Smooth muscle cell (in vitro differentiated cells): ENCODE measurements around the gene C6orf47. TPM values are rescaled to one million over a fixed set of nuclear protein-coding genes. Genes with fewer than 3 reads are reported as not detected.
A peak's percentile ranks its signal among the peaks of the same experiment; 100 is the strongest.

Source experiments
- DNase-seq: peaks from one replicate; lab custom pipeline; 2025; ENCODE audit not compliant: unreplicated experiment; lab: John Stamatoyannopoulos, UW
- H2AFZ ChIP-seq: fragments of 200-600 bp; sonication (generic); 2 replicates; pipeline ENCODE4 v1.6.0; 2016; ENCODE audit warnings: antibody characterized with exemption, low read depth, mild to moderate bottlenecking
- H3F3A ChIP-seq: fragments of 200-600 bp; sonication (generic); 2 replicates; pipeline ENCODE4 v1.6.0; 2017; ENCODE audit warnings: antibody characterized with exemption, low read depth
- H3K27ac ChIP-seq: fragments of 200-600 bp; sonication (generic); 2 replicates; pipeline ENCODE4 v1.5.1; 2016; ENCODE audit warnings: low read depth, mild to moderate bottlenecking
- H3K27me3 ChIP-seq: fragments of 200-600 bp; sonication (generic); 2 replicates; pipeline ENCODE4 v1.6.1; 2016; ENCODE audit warnings: low read depth, mild to moderate bottlenecking
- H3K36me3 ChIP-seq: fragments of 200-600 bp; sonication (generic); 2 replicates; pipeline ENCODE4 v1.5.1; 2016; ENCODE audit warnings: low read depth
- H3K4me1 ChIP-seq: fragments of 200-600 bp; sonication (generic); 2 replicates; pipeline ENCODE4 v1.5.1; 2016; ENCODE audit warnings: low read depth
- H3K4me2 ChIP-seq: fragments of 200-600 bp; sonication (generic); 2 replicates; pipeline ENCODE4 v1.6.0; 2016; ENCODE audit warnings: mild to moderate bottlenecking
- H3K4me3 ChIP-seq: fragments of 200-600 bp; sonication (generic); 2 replicates; pipeline ENCODE4 v1.5.1; 2016; ENCODE audit warnings: mild to moderate bottlenecking
- H3K79me2 ChIP-seq: fragments of 200-600 bp; sonication (generic); 2 replicates; pipeline ENCODE4 v1.6.0; 2016; ENCODE audit warnings: low read depth, mild to moderate bottlenecking
- H3K9ac ChIP-seq: fragments of 200-600 bp; sonication (generic); 2 replicates; pipeline ENCODE4 v1.6.0; 2016; ENCODE audit warnings: low read depth
- H3K9me3 ChIP-seq: fragments of 200-600 bp; sonication (generic); replicated peaks from 2 replicates; pipeline ENCODE4 v1.5.1; 2016; ENCODE audit warnings: low read depth
- H4K20me1 ChIP-seq: fragments of 200-600 bp; sonication (generic); 2 replicates; pipeline ENCODE4 v1.6.0; 2016; ENCODE audit warnings: low read depth
- CTCF ChIP-seq: fragments of 200-600 bp; sonication (generic); IDR thresholded peaks from 2 replicates; pipeline ENCODE4 v1.5.1; 2017; ENCODE audit warnings: borderline replicate concordance, mild to moderate bottlenecking, antibody characterized with exemption; ENCODE audit not compliant: insufficient read depth, poor library complexity, severe bottlenecking
- WGBS: methylation state at CpG from one replicate; pipeline ENCODE4 v1.1.7; 2016; ENCODE audit warnings: low lambda C conversion rate; 5-methylcytosine and 5-hydroxymethylcytosine counted together
- polyA plus RNA-seq: library from polyadenylated mRNA; unstranded; fragments of >200 nt; fragmentation: Nextera tagmentation; extraction: Ambion mirVana; gene quantifications from 2 replicates; pipeline ENCODE4 v1.2.1, GENCODE V29; 2016
- total RNA-seq: library from RNA; depleted of rRNA; stranded (reverse); fragments of >200 nt; gene quantifications from 2 replicates; pipeline ENCODE4 v1.2.3, GENCODE V29; 2014

The C6orf47 gene
- total and polyA plus RNA-seq, 2 experiments from 2014 or later: 7.1 to 15.5 TPM

- no peak overlapping the region for H3K9ac ChIP-seq
- H3K27me3 ChIP-seq: no peaks in the 10 kb centered on the region
- H4K20me1 ChIP-seq: peaks cover 15% of the 10 kb centered on the region
- WGBS: 86% methylated on average over 4 of the region's 4 CpGs
- peaks cover 58% of the 10 kb centered on the region for H3K79me2 ChIP-seq
- H3K4me3 ChIP-seq: no peak overlapping the region
- no peaks in the 10 kb centered on the region for H3K36me3 ChIP-seq
- H3K4me2 ChIP-seq: peak overlapping the region; percentile 92
- no peak for DNase-seq
- H3F3A ChIP-seq: peaks cover 12% of the 10 kb centered on the region
- no peak overlapping the region for H2AFZ ChIP-seq
- no peaks in the 10 kb centered on the region for H3K9me3 ChIP-seq
- TF ChIP-seq CTCF: no peak
- peaks cover 21% of the 10 kb centered on the region for H3K4me1 ChIP-seq
- no peak overlapping the region for H3K27ac ChIP-seq
Observed at GRCh38 chr6:31658158-31658688, 2.4 kb downstream of the C6orf47 start.

DNA sequence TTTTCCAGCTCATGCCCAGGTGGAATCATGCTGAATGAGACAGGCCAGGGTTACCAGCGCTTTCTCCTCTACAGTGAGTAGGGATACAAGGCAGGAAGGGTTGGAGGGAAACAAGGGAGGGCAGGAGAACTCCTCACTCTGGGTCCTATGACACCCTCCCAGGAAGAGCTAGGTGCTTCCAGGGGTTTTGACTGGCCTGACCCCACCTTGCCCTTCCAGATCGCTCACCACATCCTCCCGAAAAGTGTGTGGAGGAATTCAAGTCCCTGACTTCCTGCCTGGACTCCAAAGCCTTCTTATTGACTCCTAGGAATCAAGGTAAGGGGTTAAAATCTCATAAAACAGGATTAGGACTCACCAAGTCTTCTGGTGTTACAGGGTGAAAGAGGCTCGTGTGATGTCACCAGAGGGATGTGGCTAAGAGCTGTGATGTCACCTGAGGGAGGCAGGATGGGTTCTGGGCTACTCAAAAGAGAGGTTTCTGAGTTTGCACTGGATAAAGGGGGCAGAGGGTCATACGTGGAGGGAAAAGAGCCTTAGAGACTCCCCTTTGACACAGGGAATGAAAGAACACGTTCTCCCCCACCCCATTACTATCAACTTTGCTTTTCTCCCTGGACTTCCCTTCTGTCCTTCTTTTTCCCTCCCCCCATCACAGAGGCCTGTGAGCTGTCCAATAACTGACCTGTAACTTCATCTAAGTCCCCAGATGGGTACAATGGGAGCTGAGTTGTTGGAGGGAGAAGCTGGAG is 3.0 kb downstream of the C6orf47 start:
- H2AFZ ChIP-seq: no peak overlapping the region
- H3K4me1 ChIP-seq: peaks cover 21% of the 10 kb centered on the region
- H3K4me2 ChIP-seq: no peak overlapping the region
- H3K27ac ChIP-seq: no peak overlapping the region
- no peaks in the 10 kb centered on the region for H3K9me3 ChIP-seq
- no peaks in the 10 kb centered on the region for H3K27me3 ChIP-seq
- no peak overlapping the region for H3K4me3 ChIP-seq
- H3F3A ChIP-seq: peaks cover 18% of the 10 kb centered on the region
- no peak for DNase-seq
- 93% methylated on average over 6 of the region's 6 CpGs for WGBS
- peaks cover 54% of the 10 kb centered on the region for H3K79me2 ChIP-seq
- H4K20me1 ChIP-seq: peaks cover 15% of the 10 kb centered on the region
- no peak overlapping the region for H3K9ac ChIP-seq
- no peak for TF ChIP-seq CTCF
- H3K36me3 ChIP-seq: no peaks in the 10 kb centered on the region

GRCh38 chr6:31655349-31656237 is 5.0 kb downstream of the C6orf47 start, which contains the start of gene APOM:
Gene APOM (plus strand): TSS chr6:31655894. CDS start chr6:31655967, 73 bp downstream.
- 98% methylated on average over 8 of the region's 8 CpGs for WGBS
- Histone ChIP-seq H3K9ac (no peak within 1 kb of the TSS), H3K36me3 (no peaks in the 10 kb centered on the region), H3K4me1 (peaks cover 24% of the 10 kb centered on the region), H3K27me3 (no peaks in the 10 kb centered on the region), H3F3A (peaks cover 14% of the 10 kb centered on the region), H3K4me2 (no peak within 1 kb of the TSS), H3K9me3 (no peaks in the 10 kb centered on the region), H4K20me1 (peaks cover 15% of the 10 kb centered on the region), H3K79me2 (peaks cover 68% of the 10 kb centered on the region), H3K4me3 (no peak within 1 kb of the TSS), H2AFZ (no peak within 1 kb of the TSS), H3K27ac (no peak within 1 kb of the TSS)
- no peak for DNase-seq
- no peak for TF ChIP-seq CTCF
